HG02623 (cell line): ENCODE measurements around the gene SLCO3A1.

Source experiments
- ATAC-seq: cut with Tn5 transposase; IDR thresholded peaks from one replicate; pipeline ENCODE4 v1.9.1; 2021; ENCODE audit warnings: moderate library complexity; ENCODE audit not compliant: unreplicated experiment

SLCO3A1 gene

DNA sequence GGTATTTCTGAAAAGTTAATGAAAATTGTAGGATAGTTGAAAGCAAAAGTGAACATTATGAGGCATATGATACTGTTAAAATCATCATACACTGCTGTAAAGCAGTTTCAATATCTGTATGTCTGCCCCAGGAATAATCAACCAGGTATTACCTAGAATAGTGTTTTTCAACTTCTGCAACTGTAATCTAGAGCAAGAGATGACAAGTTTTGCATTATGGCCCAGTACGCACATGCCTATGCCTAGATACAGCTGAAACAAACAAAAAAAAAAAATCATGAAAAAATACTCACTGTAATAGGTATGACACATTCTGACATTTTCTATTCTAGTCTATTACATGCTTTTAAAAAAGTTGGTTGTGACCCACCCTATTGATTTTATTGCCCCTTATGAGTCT lies 299.5 kb downstream of the SLCO3A1 start:
- no peak for ATAC-seq

GRCh38 chr15:92153620-92154019 lies 300.1 kb downstream of the SLCO3A1 start:
- no peak for ATAC-seq

GRCh38 chr15:92155934-92156333 lies 302.4 kb downstream of the SLCO3A1 start:
- ATAC-seq: no peak

GRCh38 chr15:92157666-92158298 lies 304.3 kb downstream of the SLCO3A1 start:
- no peak for ATAC-seq

DNA sequence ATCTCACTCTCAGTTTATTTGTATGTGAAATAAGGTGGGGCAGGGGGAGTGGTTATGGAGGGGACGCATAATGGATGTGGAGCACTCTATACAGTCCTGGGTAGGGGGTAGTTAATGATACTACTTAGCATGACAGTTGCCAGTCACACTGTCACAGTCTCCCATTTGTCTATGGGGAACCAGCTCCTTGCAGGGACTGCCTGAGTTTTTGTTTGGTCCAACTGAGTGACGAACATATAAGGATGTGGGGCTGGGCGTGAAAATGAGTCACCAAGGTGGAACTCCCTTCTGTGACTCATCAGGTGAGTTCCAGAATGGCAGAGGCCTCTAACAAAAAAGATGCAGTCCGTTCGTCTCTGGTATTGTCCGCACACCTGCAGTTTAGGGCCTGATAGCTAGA lies 304.9 kb downstream of the SLCO3A1 start:
- ATAC-seq: no peak

DNA sequence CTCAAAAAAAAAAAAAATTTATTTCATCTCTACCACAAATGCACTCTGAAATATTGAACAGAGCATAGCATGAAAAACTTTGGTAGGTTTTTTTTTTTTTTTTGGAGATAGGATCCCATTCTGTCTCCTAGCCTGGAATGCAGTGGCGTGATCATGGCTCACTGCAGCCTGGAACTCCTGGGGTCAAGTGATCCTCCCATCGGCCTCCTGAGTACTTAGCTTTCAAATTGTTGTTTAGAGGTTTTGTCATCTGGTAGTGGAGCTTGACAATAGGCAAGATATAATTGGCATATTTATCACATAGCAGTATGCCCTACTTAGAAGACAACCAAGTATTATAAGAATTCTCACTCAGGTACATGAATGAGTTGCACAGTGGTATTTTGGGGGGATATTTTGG lies 306.0 kb downstream of the SLCO3A1 start:
- ATAC-seq: no peak

DNA sequence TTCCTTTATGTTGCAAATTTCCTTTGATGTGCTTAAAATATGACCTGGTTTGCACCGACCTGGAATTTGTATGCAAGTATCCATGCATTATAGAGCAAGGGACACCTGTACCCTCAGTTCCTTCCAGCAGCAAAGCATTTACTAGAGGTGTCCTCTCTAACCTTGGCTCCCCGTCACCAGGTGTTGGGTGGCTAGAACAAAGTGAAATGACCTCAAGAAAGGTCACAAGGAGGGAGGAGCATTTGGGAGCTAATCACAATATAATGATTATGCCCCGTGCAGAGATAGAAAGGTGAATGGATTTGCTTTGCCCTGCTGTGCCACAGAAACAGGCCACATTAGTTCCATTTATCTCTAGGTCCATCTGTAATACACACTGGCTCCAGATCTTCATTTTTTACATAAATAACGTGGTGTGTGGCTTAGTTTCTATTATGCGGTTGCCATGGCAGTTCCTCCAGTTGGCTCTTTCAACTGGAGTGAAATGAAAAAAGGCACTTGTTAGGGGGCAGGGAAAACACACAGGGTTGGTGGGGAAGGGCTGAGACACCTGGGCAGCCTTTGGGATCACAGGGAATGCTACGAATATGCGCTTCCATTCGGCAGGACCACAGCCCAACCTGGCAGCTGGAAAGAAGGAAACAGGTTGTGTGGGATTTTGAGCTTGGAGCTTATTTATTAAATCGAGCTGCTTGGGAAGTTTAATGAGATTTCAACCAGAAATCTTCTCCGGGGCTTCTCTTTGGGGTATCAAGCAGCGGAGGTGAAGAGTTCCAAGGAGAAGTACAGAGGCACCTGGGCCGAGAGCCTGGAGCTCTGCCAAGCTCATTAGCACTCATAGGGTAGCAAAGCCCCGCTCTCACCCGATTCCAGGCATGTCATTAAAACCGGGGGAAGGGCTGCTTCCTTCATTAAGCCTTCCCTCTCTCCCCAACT lies 306.7 kb downstream of the SLCO3A1 start:
- ATAC-seq: no peak

GRCh38 chr15:92161039-92161670 lies 307.6 kb downstream of the SLCO3A1 start:
- ATAC-seq: peak; percentile 91

DNA sequence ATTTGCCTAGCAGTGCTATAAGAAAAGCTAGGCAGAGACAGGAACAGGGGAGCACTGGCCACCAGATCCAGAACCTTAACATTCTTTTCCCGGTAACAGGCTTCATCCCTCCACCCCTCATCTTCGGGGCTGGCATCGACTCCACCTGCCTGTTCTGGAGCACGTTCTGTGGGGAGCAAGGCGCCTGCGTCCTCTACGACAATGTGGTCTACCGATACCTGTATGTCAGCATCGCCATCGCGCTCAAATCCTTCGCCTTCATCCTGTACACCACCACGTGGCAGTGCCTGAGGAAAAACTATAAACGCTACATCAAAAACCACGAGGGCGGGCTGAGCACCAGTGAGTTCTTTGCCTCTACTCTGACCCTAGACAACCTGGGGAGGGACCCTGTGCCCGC lies 309.1 kb downstream of the SLCO3A1 start:
- ATAC-seq: no peak

- no peak for ATAC-seq
These were observed 310.1 kb downstream of the SLCO3A1 start for GRCh38 chr15:92163641-92164040.

DNA sequence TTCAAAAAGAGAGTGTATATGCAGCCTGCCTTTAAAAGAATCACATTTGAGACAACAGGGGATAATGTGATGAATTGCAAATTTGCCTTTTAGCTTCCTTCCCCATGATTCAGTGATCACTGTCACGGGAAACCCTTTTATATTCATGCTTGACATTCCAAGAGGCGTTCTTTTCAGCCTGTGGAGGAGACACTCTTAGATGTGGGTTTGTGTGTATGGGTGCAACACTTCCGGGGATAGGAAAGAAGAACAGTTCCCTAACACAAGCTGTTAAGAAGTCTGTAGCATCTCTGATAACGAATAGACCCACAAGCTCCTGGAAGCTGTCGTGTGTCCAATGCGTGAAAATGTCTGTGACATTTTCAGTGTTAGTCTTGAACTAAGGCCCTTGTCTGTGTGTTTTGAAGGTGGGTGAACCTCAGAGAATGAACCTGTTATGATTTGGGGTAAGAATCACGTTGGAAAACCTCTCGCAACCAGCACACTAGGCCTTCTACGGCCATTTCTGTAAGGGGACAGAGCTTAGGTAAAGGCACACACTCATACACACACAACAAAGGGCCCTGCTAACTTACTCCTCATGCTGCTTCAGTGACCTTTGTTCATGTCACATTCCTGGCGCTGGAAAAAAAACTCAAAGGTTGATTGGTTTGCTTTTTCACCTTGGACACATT lies 311.0 kb downstream of the SLCO3A1 start:
- no peak for ATAC-seq

DNA sequence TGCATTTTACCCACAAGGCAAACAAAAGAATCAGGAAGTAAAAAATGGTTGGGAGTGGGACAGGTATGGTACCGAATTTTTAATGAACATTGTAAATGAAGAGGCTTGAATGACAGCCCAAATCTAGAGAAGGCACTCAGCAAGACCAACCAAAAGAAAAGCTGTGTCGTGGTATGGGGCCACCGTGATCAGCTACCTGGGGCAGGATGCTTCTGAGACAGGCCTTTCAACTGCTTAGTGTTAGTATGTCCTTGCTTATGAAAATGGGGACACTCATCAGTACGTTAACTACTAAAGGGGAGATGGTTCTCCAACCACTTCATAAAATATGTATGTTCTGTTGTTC lies 311.5 kb downstream of the SLCO3A1 start:
- ATAC-seq: no peak

DNA sequence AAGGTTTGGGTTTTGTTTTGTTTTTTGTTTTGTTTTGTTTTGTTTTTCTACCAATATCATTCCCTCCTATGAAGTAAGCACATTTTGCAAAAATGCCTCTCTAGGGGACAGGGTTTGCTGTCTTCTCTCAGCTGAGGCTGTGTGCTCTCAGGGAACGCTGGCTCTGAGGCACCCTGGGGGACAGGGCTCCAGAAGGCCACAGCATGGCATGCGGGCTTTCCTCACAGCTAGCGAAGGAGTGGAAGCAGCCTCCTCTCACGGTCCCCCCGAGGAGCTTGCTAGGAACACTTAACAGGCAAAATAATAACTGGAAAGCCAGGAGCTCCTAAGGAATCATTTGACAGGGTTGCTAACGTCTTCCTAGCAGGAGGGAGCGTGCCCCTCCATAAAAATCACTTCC lies 312.5 kb downstream of the SLCO3A1 start:
- ATAC-seq: no peak

- no peak for ATAC-seq
These were observed 313.4 kb downstream of the SLCO3A1 start for GRCh38 chr15:92166751-92167405.

- ATAC-seq: no peak
These were observed 313.9 kb downstream of the SLCO3A1 start for GRCh38 chr15:92167451-92167850.

- ATAC-seq: no peak
These were observed 314.7 kb downstream of the SLCO3A1 start for GRCh38 chr15:92168066-92168683.

GRCh38 chr15:92170897-92171296 lies 317.4 kb downstream of the SLCO3A1 start:
- no peak for ATAC-seq

DNA sequence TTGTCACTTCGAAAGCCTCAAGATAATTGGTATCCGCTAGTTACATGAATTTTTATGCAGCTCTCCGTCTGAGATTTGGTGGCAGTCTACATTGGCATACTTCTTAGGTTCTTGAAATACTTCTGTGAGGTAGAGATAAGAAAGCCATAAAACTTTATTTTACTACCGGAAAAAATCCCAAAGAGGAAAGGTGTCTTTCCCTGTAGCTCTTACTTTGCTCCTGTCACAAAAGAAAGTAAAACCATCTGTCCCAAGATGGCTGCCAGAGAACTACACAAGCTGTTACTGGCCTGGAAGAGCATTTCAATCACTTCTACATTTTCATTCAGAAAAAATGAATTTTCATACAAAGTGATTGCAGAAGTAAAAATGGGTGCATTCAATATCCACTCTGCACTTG lies 325.4 kb downstream of the SLCO3A1 start:
- ATAC-seq: no peak

GRCh38 chr15:92184142-92184541 lies 330.6 kb downstream of the SLCO3A1 start:
- no peak for ATAC-seq

GRCh38 chr15:92184679-92185230 lies 331.2 kb downstream of the SLCO3A1 start:
- no peak for ATAC-seq
